Measurements from ENCODE around the gene TTLL9. TPM values are rescaled to one million over a fixed set of nuclear protein-coding genes. Genes with fewer than 3 reads are reported as not detected.

TTLL9 gene
- total and polyA plus RNA-seq, 2 of the 13 experiments (the other 11 are each of a cell fraction or from before 2014, with no cell fraction given): not detected

DNA sequence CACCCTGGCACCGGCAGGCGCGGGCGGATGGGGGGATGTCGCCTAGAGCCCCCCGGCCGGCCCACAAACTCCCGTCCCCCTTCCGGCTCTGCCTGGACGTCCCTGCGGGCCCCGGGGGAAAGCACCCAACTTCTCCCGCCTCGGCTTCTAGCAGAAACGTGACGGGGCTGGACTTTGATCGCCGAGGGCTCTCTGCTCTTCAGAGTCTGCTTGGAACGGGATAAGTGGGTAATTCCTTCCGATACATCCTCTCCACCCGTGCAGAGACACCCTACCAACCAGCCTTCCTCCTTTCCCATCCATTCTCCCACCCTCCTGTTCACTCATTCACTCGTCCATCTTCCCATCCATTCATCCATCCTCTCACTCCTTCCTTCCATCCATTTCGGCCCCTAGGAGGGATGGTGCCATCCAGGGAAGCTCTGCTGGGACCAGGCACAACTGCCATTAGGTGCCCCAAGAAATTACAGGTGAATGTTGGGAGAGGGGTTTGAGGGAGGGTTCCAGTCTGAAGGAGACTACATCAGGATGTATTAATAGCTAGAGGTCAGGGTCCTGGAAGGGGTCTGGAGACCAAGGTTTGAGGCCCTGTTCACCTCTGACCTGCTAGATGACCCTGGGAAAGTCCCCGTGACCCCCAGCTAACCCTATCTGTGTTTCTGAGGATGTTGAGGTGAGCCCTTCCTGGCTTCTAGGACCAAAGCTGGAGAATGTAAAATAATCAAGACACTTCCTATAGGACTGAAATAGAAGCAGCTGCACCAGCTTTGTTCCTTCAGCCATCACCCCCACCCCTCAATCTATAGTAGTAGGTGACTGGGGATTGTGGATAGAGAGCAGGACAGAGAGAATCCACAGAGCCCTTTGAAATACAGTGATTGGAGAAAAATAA lies 538 bp downstream of the TTLL9 start (continued):
- TF ChIP-seq, protein P1, sequence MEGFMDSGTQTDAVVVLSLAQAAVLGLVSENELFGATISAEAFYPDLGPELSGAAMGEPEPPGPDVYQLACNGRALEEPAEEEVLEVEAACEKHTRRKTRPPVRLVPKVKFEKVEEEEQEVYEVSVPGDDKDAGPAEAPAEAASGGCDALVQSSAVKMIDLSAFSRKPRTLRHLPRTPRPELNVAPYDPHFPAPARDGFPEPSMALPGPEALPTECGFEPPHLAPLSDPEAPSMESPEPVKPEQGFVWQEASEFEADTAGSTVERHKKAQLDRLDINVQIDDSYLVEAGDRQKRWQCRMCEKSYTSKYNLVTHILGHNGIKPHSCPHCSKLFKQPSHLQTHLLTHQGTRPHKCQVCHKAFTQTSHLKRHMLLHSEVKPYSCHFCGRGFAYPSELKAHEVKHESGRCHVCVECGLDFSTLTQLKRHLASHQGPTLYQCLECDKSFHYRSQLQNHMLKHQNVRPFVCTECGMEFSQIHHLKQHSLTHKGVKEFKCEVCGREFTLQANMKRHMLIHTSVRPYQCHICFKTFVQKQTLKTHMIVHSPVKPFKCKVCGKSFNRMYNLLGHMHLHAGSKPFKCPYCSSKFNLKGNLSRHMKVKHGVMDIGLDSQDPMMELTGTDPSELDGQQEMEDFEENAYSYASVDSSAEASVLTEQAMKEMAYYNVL (CRISPR knock-in tag; IDR thresholded peaks at IDR 0.05; ENCODE audit: borderline replicate concordance): peak; percentile 65; the same call in 1 of the 2 replicates
- TF ChIP-seq KDM4B (CRISPR knock-in tag; IDR thresholded peaks at IDR 0.05): no peak
- no peak for TF ChIP-seq ZFP36L2 (CRISPR knock-in tag; IDR thresholded peaks at IDR 0.05)
- TF ChIP-seq, protein P2, sequence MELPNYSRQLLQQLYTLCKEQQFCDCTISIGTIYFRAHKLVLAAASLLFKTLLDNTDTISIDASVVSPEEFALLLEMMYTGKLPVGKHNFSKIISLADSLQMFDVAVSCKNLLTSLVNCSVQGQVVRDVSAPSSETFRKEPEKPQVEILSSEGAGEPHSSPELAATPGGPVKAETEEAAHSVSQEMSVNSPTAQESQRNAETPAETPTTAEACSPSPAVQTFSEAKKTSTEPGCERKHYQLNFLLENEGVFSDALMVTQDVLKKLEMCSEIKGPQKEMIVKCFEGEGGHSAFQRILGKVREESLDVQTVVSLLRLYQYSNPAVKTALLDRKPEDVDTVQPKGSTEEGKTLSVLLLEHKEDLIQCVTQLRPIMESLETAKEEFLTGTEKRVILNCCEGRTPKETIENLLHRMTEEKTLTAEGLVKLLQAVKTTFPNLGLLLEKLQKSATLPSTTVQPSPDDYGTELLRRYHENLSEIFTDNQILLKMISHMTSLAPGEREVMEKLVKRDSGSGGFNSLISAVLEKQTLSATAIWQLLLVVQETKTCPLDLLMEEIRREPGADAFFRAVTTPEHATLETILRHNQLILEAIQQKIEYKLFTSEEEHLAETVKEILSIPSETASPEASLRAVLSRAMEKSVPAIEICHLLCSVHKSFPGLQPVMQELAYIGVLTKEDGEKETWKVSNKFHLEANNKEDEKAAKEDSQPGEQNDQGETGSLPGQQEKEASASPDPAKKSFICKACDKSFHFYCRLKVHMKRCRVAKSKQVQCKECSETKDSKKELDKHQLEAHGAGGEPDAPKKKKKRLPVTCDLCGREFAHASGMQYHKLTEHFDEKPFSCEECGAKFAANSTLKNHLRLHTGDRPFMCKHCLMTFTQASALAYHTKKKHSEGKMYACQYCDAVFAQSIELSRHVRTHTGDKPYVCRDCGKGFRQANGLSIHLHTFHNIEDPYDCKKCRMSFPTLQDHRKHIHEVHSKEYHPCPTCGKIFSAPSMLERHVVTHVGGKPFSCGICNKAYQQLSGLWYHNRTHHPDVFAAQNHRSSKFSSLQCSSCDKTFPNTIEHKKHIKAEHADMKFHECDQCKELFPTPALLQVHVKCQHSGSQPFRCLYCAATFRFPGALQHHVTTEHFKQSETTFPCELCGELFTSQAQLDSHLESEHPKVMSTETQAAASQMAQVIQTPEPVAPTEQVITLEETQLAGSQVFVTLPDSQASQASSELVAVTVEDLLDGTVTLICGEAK (IDR thresholded peaks at IDR 0.05): no peak
- TF ChIP-seq, protein P2 (CRISPR knock-in tag; IDR thresholded peaks at IDR 0.05): no peak
- no peak for TF ChIP-seq PHF21A (CRISPR knock-in tag; IDR thresholded peaks at IDR 0.05)
- TF ChIP-seq TEAD2 (CRISPR knock-in tag; IDR thresholded peaks at IDR 0.05): no peak
- no peak for TF ChIP-seq ZNF530 (CRISPR knock-in tag; IDR thresholded peaks at IDR 0.05; ENCODE audit: low read depth)
- TF ChIP-seq, protein P3, sequence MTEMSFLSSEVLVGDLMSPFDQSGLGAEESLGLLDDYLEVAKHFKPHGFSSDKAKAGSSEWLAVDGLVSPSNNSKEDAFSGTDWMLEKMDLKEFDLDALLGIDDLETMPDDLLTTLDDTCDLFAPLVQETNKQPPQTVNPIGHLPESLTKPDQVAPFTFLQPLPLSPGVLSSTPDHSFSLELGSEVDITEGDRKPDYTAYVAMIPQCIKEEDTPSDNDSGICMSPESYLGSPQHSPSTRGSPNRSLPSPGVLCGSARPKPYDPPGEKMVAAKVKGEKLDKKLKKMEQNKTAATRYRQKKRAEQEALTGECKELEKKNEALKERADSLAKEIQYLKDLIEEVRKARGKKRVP (CRISPR knock-in tag; IDR thresholded peaks at IDR 0.05): no peak
- TF ChIP-seq ZBTB7B (CRISPR knock-in tag; IDR thresholded peaks at IDR 0.05): 0 out of 2 replicates have a peak, but pooled peaks have one; percentile 51
- TF ChIP-seq KDM6A (CRISPR knock-in tag; IDR thresholded peaks at IDR 0.05; ENCODE audit: low read depth): no peak

Measured in HepG2 (cell line).